K562 (cell line): ENCODE measurements around the gene PRKAA1.

Experiments used
- BRF2 ChIP-seq: IDR thresholded peaks from 3 replicates; pipeline ENCODE4 v1.6.1; 2011; ENCODE audit warnings: borderline replicate concordance, mild to moderate bottlenecking; ENCODE audit not compliant: insufficient read length, insufficient read depth
- DEAF1 ChIP-seq: fragments of 450-650 bp; formaldehyde crosslinking; IDR thresholded peaks from 2 replicates; pipeline ENCODE4 v1.4.0; 2020; ENCODE audit warnings: mild to moderate bottlenecking, moderate library complexity
- HDAC1 ChIP-seq, 2 experiments: fragments of 450-650 bp; IDR thresholded peaks; 2 replicates each; pipeline ENCODE4 v1.6.1; 2016 to 2017; ENCODE audit warnings: inconsistent platforms in 1 of 2, mild to moderate bottlenecking in 1 of 2, moderate library complexity in 1 of 2
- HDAC2 ChIP-seq: fragments of 450-650 bp; IDR thresholded peaks from 2 replicates; pipeline ENCODE4 v1.6.1; 2016; ENCODE audit warnings: mild to moderate bottlenecking
- JUND ChIP-seq, 2 experiments: IDR thresholded peaks; 2 replicates in 1 of 2; 3 replicates in 1 of 2; pipeline ENCODE4 v1.6.1; 2011; ENCODE audit warnings: borderline replicate concordance in 2 of 2, low read depth in 2 of 2, low read length in 2 of 2, improper control_type of control experiment in 1 of 2, missing biosample characterization in 1 of 2, missing genetic modification characterization in 1 of 2, missing genetic modification reagents in 1 of 2
- KAT8 ChIP-seq: fragments of 450-650 bp; IDR thresholded peaks from 2 replicates; pipeline ENCODE4 v1.6.1; 2016; ENCODE audit warnings: low read depth, mild to moderate bottlenecking
- L3MBTL2 ChIP-seq: fragments of 450-650 bp; IDR thresholded peaks from 2 replicates; pipeline ENCODE4 v1.6.1; 2016; ENCODE audit warnings: mild to moderate bottlenecking, moderate library complexity
- POLR2A ChIP-seq: fragments of 450-650 bp; conservative IDR thresholded peaks from 2 replicates; pipeline ENCODE4 v1.6.1; 2016
- STAG1 ChIP-seq: sonication (generic); formaldehyde crosslinking; IDR thresholded peaks from 2 replicates; pipeline ENCODE4 v1.5.0; 2020; ENCODE audit warnings: missing genetic modification reagents, borderline replicate concordance
- ZNF77 ChIP-seq: fragments of 250-450 bp; sonication (Bioruptor Pico); IDR thresholded peaks from 2 replicates; pipeline ENCODE4 v1.5.0; 2020
- TF ChIP-seq, protein P1 (sequence below), 2 experiments: IDR thresholded peaks; 2 replicates each; pipeline ENCODE4 v1.6.1; 2011; ENCODE audit warnings: borderline replicate concordance in 1 of 2, control low read depth in 1 of 2, low read depth in 1 of 2, low read length in 1 of 2, mild to moderate bottlenecking in 1 of 2, mixed read lengths in 1 of 2, moderate library complexity in 1 of 2; ENCODE audit not compliant: insufficient read depth in 1 of 2, insufficient read length in 1 of 2, poor library complexity in 1 of 2, severe bottlenecking in 1 of 2; ENCODE audit errors: extremely low read depth in 1 of 2
- TF ChIP-seq, protein P2 (sequence below): conservative IDR thresholded peaks from 2 replicates; pipeline ENCODE4 v1.6.1; 2011; ENCODE audit warnings: low read depth, mild to moderate bottlenecking, low read length; ENCODE audit not compliant: control insufficient read depth
- TF ChIP-seq, protein P3 (sequence below), 3 experiments: IDR thresholded peaks in 2 of 3; conservative IDR thresholded peaks in 1 of 3; 2 replicates each; pipeline ENCODE4 v1.5.1; 2011 to 2012; ENCODE audit warnings: low read length in 3 of 3, mild to moderate bottlenecking in 3 of 3, control low read depth in 2 of 3, improper control_type of control experiment in 1 of 3, inconsistent platforms in 1 of 3, low read depth in 1 of 3, mixed read lengths in 1 of 3, moderate library complexity in 1 of 3; ENCODE audit not compliant: insufficient read depth in 2 of 3
- TF ChIP-seq, protein P4 (sequence below): IDR thresholded peaks from 3 replicates; pipeline ENCODE4 v1.6.1; 2011; ENCODE audit warnings: borderline replicate concordance, mild to moderate bottlenecking, moderate library complexity; ENCODE audit not compliant: insufficient read length; ENCODE audit errors: extremely low read depth

GRCh38 chr5:40735609-40736008 is 62.6 kb downstream of the PRKAA1 start:
- TF ChIP-seq, protein P1, sequence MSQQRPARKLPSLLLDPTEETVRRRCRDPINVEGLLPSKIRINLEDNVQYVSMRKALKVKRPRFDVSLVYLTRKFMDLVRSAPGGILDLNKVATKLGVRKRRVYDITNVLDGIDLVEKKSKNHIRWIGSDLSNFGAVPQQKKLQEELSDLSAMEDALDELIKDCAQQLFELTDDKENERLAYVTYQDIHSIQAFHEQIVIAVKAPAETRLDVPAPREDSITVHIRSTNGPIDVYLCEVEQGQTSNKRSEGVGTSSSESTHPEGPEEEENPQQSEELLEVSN (IDR thresholded peaks at IDR 0.05; ENCODE audit: borderline replicate concordance in 1 of 2, extremely low read depth in 1 of 2, insufficient read depth in 1 of 2, insufficient read length in 1 of 2, low read depth in 1 of 2, low read length in 1 of 2, poor library complexity in 1 of 2, severe bottlenecking in 1 of 2) = no peak
- TF ChIP-seq, protein P2, sequence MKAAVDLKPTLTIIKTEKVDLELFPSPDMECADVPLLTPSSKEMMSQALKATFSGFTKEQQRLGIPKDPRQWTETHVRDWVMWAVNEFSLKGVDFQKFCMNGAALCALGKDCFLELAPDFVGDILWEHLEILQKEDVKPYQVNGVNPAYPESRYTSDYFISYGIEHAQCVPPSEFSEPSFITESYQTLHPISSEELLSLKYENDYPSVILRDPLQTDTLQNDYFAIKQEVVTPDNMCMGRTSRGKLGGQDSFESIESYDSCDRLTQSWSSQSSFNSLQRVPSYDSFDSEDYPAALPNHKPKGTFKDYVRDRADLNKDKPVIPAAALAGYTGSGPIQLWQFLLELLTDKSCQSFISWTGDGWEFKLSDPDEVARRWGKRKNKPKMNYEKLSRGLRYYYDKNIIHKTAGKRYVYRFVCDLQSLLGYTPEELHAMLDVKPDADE = no peak
- TF ChIP-seq DEAF1 (CRISPR knock-in tag) = no peak
- no peak for TF ChIP-seq KAT8
- TF ChIP-seq BRF2 = no peak
- TF ChIP-seq, protein P3, sequence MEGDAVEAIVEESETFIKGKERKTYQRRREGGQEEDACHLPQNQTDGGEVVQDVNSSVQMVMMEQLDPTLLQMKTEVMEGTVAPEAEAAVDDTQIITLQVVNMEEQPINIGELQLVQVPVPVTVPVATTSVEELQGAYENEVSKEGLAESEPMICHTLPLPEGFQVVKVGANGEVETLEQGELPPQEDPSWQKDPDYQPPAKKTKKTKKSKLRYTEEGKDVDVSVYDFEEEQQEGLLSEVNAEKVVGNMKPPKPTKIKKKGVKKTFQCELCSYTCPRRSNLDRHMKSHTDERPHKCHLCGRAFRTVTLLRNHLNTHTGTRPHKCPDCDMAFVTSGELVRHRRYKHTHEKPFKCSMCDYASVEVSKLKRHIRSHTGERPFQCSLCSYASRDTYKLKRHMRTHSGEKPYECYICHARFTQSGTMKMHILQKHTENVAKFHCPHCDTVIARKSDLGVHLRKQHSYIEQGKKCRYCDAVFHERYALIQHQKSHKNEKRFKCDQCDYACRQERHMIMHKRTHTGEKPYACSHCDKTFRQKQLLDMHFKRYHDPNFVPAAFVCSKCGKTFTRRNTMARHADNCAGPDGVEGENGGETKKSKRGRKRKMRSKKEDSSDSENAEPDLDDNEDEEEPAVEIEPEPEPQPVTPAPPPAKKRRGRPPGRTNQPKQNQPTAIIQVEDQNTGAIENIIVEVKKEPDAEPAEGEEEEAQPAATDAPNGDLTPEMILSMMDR (IDR thresholded peaks at IDR 0.05 in 2 of 3, conservative IDR thresholded peaks at IDR 0.05 in 1 of 3; ENCODE audit: insufficient read depth in 2 of 3, low read depth in 1 of 3, low read length in 3 of 3) = no peak
- TF ChIP-seq STAG1 = no peak
- TF ChIP-seq POLR2A = no peak
- TF ChIP-seq L3MBTL2 = no peak
- TF ChIP-seq HDAC2 = no peak
- no peak for TF ChIP-seq HDAC1 (IDR thresholded peaks at IDR 0.05)
- no peak for TF ChIP-seq ZNF77 (CRISPR knock-in tag)
- TF ChIP-seq, protein P4, sequence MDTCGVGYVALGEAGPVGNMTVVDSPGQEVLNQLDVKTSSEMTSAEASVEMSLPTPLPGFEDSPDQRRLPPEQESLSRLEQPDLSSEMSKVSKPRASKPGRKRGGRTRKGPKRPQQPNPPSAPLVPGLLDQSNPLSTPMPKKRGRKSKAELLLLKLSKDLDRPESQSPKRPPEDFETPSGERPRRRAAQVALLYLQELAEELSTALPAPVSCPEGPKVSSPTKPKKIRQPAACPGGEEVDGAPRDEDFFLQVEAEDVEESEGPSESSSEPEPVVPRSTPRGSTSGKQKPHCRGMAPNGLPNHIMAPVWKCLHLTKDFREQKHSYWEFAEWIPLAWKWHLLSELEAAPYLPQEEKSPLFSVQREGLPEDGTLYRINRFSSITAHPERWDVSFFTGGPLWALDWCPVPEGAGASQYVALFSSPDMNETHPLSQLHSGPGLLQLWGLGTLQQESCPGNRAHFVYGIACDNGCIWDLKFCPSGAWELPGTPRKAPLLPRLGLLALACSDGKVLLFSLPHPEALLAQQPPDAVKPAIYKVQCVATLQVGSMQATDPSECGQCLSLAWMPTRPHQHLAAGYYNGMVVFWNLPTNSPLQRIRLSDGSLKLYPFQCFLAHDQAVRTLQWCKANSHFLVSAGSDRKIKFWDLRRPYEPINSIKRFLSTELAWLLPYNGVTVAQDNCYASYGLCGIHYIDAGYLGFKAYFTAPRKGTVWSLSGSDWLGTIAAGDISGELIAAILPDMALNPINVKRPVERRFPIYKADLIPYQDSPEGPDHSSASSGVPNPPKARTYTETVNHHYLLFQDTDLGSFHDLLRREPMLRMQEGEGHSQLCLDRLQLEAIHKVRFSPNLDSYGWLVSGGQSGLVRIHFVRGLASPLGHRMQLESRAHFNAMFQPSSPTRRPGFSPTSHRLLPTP = no peak
- TF ChIP-seq JUND (IDR thresholded peaks at IDR 0.05; ENCODE audit: borderline replicate concordance, low read depth, low read length) = no peak
- no peak for TF ChIP-seq JUND (tag; IDR thresholded peaks at IDR 0.05; ENCODE audit: borderline replicate concordance, low read depth, low read length)
